Neural cell (in vitro differentiated cells): Measurements from ENCODE around the gene PLEKHA4. TPM values are rescaled to one million over a fixed set of nuclear protein-coding genes. Genes with fewer than 3 reads are reported as not detected.
A peak's percentile ranks its signal among the peaks of the same experiment; 100 is the strongest.
"Not testable (repeated sequence)": the region's sequence is repeated elsewhere in the genome, so short reads cannot be mapped to it uniquely, and the experiment has no call there.

Source experiments
- H2AFZ ChIP-seq: fragments of 200-600, 300-800 bp; sonication (generic), shearing (Covaris generic); 2 replicates; pipeline ENCODE4 v1.6.0; 2014; ENCODE audit warnings: low read depth, mild to moderate bottlenecking, antibody characterized with exemption, low read length, moderate library complexity
- H3F3A ChIP-seq: fragments of 200-600 bp; shearing (Covaris generic); 2 replicates; pipeline ENCODE4 v1.6.1; 2016; ENCODE audit warnings: mild to moderate bottlenecking, moderate library complexity, mixed read lengths, antibody characterized with exemption, low read length; ENCODE audit not compliant: insufficient read depth, poor library complexity, severe bottlenecking
- H3K27ac ChIP-seq: fragments of 200-600, 300-800 bp; sonication (generic), shearing (Covaris generic); 2 replicates; pipeline ENCODE4 v1.5.1; 2014; ENCODE audit warnings: mild to moderate bottlenecking, low read length, moderate library complexity
- H3K27me3 ChIP-seq: fragments of 300-800, 200-600 bp; sonication (generic), shearing (Covaris generic); 2 replicates; pipeline ENCODE4 v1.6.0; 2014; ENCODE audit warnings: mild to moderate bottlenecking, low read depth, low read length, moderate library complexity; ENCODE audit not compliant: insufficient read depth
- H3K36me3 ChIP-seq: fragments of 300-800, 200-600 bp; sonication (generic), shearing (Covaris generic); 2 replicates; pipeline ENCODE4 v1.5.1; 2014; ENCODE audit warnings: mild to moderate bottlenecking, antibody characterized with exemption, low read length, moderate library complexity; ENCODE audit not compliant: insufficient read depth
- H3K4me2 ChIP-seq: fragments of 300-800, 200-600 bp; sonication (generic), shearing (Covaris generic); 2 replicates; pipeline ENCODE4 v1.6.0; 2014; ENCODE audit warnings: mild to moderate bottlenecking, low read length
- H3K4me3 ChIP-seq: fragments of 300-800, 200-600 bp; sonication (generic), shearing (Covaris generic); 2 replicates; pipeline ENCODE4 v1.5.1; 2014; ENCODE audit warnings: mild to moderate bottlenecking, low read length, moderate library complexity
- H3K79me2 ChIP-seq: fragments of 200-600 bp; shearing (Covaris generic); replicated peaks from 2 replicates; pipeline ENCODE4 v1.6.0; 2014; ENCODE audit warnings: mild to moderate bottlenecking, low read length, moderate library complexity; ENCODE audit not compliant: insufficient read depth
- H3K9ac ChIP-seq: fragments of 300-800, 200-600 bp; sonication (generic), shearing (Covaris generic); 2 replicates; pipeline ENCODE4 v1.6.1; 2016; ENCODE audit warnings: mild to moderate bottlenecking, low read length, mixed read lengths
- H3K9me2 ChIP-seq: fragments of 200-600 bp; shearing (Covaris generic); 2 replicates; pipeline ENCODE4 v1.6.1; 2016; ENCODE audit warnings: mild to moderate bottlenecking, low read length, mixed read lengths; ENCODE audit not compliant: insufficient read depth
- H3K9me3 ChIP-seq: fragments of 200-600, 300-800 bp; sonication (generic), shearing (Covaris generic); 2 replicates; pipeline ENCODE4 v1.6.1; 2016; ENCODE audit warnings: mild to moderate bottlenecking, mixed run types, low read length, moderate library complexity, mixed read lengths
- H4K20me1 ChIP-seq: fragments of 200-600 bp; shearing (Covaris generic); 2 replicates; pipeline ENCODE4 v1.6.1; 2016; ENCODE audit warnings: mild to moderate bottlenecking, mixed run types; ENCODE audit not compliant: insufficient read depth
- CTCF ChIP-seq: fragments of 450-650 bp; IDR thresholded peaks from 2 replicates; pipeline ENCODE4 v1.5.1; 2014; ENCODE audit warnings: antibody characterized with exemption, mild to moderate bottlenecking, moderate library complexity; ENCODE audit not compliant: poor library complexity, severe bottlenecking
- EP300 ChIP-seq: fragments of 450-650 bp; conservative IDR thresholded peaks from 2 replicates; pipeline ENCODE4 v1.6.1; 2014; ENCODE audit warnings: antibody characterized with exemption, mild to moderate bottlenecking, moderate library complexity; ENCODE audit not compliant: poor library complexity, severe bottlenecking
- EZH2 ChIP-seq: fragments of 200-600, 300-800 bp; shearing (Covaris generic), sonication (generic); IDR thresholded peaks from 2 replicates; pipeline ENCODE4 v1.6.1; 2014; ENCODE audit warnings: antibody characterized with exemption, low read length, borderline replicate concordance, mild to moderate bottlenecking; ENCODE audit not compliant: insufficient read depth, poor library complexity, severe bottlenecking
- MXI1 ChIP-seq: fragments of 450-650 bp; conservative IDR thresholded peaks from 2 replicates; pipeline ENCODE4 v1.6.1; 2014; ENCODE audit warnings: antibody characterized with exemption, mild to moderate bottlenecking; ENCODE audit not compliant: poor library complexity, severe bottlenecking
- POLR2AphosphoS5 ChIP-seq: IDR thresholded peaks from 2 replicates; pipeline ENCODE4 v1.6.1; 2012
- RAD21 ChIP-seq: fragments of 450-650 bp; conservative IDR thresholded peaks from 2 replicates; pipeline ENCODE4 v1.6.1; 2014; ENCODE audit warnings: antibody characterized with exemption, mild to moderate bottlenecking, moderate library complexity
- SMC3 ChIP-seq: fragments of 450-650 bp; conservative IDR thresholded peaks from 2 replicates; pipeline ENCODE4 v1.6.1; 2014; ENCODE audit warnings: antibody characterized with exemption, mild to moderate bottlenecking, moderate library complexity; ENCODE audit not compliant: poor library complexity
- TAF1 ChIP-seq: IDR thresholded peaks from 2 replicates; pipeline ENCODE4 v1.6.1; 2012; ENCODE audit warnings: low read depth
- polyA plus RNA-seq: library from polyadenylated mRNA; depleted of rRNA; stranded (reverse); fragments of >200 nt; gene quantifications from 2 replicates; pipeline ENCODE4 v1.2.3, GENCODE V29; 2014
- TF ChIP-seq, protein P1 (sequence below): IDR thresholded peaks from 2 replicates; pipeline ENCODE4 v1.6.1; 2012; ENCODE audit warnings: borderline replicate concordance

Gene PLEKHA4
- polyA plus RNA-seq, 1 donor from 2014 or later: not detected

DNA sequence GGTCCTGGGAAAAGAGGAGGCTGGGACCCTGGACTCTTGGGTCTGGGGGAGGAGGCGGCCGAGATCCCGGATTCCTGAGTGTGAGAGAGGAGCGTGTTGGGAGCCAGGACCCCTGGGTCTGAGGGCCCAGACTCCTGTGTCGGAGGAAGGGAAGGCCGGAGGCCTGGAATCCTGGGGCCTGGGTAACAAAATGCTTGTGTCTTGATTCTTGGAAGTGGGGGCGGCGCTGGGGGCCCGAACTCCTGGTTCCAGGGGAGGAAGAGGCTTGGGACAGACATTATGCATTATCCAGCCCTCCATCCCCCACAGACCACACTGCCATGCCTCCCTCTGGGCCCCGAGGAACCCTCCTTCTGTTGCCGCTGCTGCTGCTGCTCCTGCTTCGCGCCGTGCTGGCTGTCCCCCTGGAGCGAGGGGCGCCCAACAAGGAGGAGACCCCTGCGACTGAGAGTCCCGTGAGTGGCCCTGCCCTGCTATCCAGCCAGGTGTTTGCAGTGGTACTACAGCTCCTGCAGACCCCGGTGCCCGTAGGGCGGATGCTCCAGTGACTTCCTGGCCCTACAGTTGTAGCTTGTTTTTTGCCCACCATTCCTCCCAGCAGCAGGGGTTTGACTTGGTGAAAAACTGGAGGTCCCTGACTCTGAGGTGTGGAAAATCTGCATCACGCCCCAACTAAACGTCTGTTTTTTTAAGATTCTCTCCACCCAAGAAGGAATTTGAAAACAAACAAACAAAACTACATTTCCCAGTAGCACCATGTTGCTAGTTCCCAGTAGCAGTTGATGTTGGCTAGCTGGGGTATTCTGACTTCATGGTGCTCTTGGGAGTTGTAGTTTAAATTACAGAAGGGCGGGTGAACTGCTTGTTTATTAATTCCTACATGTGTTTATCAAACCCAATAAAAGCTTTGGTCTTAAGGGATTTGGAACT, 32.3 kb upstream of the PLEKHA4 start:
- H2AFZ ChIP-seq: peak overlapping the region; percentile 54
- no peaks in the 10 kb centered on the region for H3K36me3 ChIP-seq
- H3K27me3 ChIP-seq: no peaks in the 10 kb centered on the region

DNA sequence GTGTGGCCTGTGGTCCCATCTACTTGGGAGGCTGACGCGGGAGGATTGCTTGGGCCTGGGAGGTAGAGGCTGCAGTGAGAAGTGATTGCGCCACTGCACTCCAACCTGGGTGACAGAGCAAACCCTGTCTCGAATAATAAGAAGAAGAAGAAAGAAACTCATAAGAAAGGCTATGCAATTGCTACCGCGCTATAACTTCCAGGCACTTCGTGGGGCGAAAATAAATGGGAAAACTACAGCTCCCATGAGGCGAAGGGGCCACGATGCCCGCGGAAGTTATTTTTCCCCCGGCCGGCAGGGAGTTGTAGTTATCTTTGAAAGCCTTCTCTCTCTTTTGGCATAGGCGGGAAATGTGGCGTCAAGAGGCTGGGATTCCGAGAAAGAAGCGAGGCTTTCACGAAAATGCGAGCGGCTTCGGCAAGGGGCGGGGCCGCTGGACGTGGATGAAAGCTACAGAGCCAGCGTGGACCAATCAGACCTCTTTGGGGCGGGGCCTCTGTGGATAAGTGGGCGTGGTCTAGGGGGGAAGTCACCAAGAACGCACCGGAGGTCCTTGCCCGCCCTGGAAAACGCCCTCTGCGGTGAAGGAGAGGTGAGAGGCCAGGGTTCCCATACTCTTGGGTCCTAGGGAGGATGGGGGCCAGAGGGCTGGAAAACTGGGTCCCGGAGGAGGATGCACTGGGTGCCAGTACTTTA, 31.5 kb upstream of the PLEKHA4 start, which contains the start of gene NUCB1:
TSS of gene NUCB1 (plus strand) at position 532 of the 696 bp plus-strand sequence. CDS start 485 bp downstream, outside the sequence.
- Histone ChIP-seq H3K9me3 (no peaks in the 10 kb centered on the region), H3K4me2 (peak within 1 kb of the TSS; percentile 83), H3K9me2 (no peaks in the 10 kb centered on the region), H3K79me2 (peaks cover 11% of the 10 kb centered on the region), H3K9ac (peak within 1 kb of the TSS; percentile 87), H3K27me3 (no peaks in the 10 kb centered on the region), H3K27ac (peak within 1 kb of the TSS; percentile 55), H3F3A (no peaks in the 10 kb centered on the region), H3K4me3 (peak within 1 kb of the TSS; percentile 96), H2AFZ (peak within 1 kb of the TSS; percentile 54), H4K20me1 (no peaks in the 10 kb centered on the region), H3K36me3 (no peaks in the 10 kb centered on the region)
- no peak for TF ChIP-seq EZH2
- TF ChIP-seq, protein P1, sequence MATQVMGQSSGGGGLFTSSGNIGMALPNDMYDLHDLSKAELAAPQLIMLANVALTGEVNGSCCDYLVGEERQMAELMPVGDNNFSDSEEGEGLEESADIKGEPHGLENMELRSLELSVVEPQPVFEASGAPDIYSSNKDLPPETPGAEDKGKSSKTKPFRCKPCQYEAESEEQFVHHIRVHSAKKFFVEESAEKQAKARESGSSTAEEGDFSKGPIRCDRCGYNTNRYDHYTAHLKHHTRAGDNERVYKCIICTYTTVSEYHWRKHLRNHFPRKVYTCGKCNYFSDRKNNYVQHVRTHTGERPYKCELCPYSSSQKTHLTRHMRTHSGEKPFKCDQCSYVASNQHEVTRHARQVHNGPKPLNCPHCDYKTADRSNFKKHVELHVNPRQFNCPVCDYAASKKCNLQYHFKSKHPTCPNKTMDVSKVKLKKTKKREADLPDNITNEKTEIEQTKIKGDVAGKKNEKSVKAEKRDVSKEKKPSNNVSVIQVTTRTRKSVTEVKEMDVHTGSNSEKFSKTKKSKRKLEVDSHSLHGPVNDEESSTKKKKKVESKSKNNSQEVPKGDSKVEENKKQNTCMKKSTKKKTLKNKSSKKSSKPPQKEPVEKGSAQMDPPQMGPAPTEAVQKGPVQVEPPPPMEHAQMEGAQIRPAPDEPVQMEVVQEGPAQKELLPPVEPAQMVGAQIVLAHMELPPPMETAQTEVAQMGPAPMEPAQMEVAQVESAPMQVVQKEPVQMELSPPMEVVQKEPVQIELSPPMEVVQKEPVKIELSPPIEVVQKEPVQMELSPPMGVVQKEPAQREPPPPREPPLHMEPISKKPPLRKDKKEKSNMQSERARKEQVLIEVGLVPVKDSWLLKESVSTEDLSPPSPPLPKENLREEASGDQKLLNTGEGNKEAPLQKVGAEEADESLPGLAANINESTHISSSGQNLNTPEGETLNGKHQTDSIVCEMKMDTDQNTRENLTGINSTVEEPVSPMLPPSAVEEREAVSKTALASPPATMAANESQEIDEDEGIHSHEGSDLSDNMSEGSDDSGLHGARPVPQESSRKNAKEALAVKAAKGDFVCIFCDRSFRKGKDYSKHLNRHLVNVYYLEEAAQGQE: peak; percentile 36
- TF ChIP-seq CTCF: peak; percentile 65
- peak; percentile 49 for TF ChIP-seq RAD21
- peak; percentile 30 for TF ChIP-seq SMC3
- peak; percentile 81 for TF ChIP-seq POLR2AphosphoS5
- TF ChIP-seq TAF1: no peak
- TF ChIP-seq MXI1: peak; percentile 78
- TF ChIP-seq EP300: peak; percentile 21

More for the DNA sequence above, 32.3 kb upstream of the PLEKHA4 start:
- TF ChIP-seq MXI1: peak; percentile 1
- no peak for TF ChIP-seq TAF1
- no peak for TF ChIP-seq POLR2AphosphoS5
- peak; percentile 3 for TF ChIP-seq EP300
- Histone ChIP-seq H3K9me2 (no peaks in the 10 kb centered on the region), H3K27ac (peak overlapping the region; percentile 55), H3K4me2 (peak overlapping the region; percentile 83), H4K20me1 (no peaks in the 10 kb centered on the region), H3K4me3 (peak overlapping the region; percentile 96), H3F3A (no peaks in the 10 kb centered on the region), H3K9me3 (no peaks in the 10 kb centered on the region), H3K9ac (peak overlapping the region; percentile 87), H3K79me2 (peaks cover 11% of the 10 kb centered on the region)

- not testable (repeated sequence) for H3K36me3 ChIP-seq, H2AFZ ChIP-seq, H3K4me2 ChIP-seq, H3K9me3 ChIP-seq, H3K27me3 ChIP-seq, H3F3A ChIP-seq, H3K9me2 ChIP-seq, H4K20me1 ChIP-seq
- Histone ChIP-seq H3K4me3 (peak overlapping the region; percentile 96), H3K27ac (peak overlapping the region; percentile 55), H3K9ac (peak overlapping the region; percentile 87), H3K79me2 (peaks cover 11% of the 10 kb centered on the region)
These were observed 31.0 kb upstream of the PLEKHA4 start for GRCh38 chr19:48899386-48899749.
